Memory B cell (primary cell): ENCODE data around the gene NAXE.

ENCODE experiments used
- ATAC-seq: fragments of 150-1000 bp; cut with Tn5 transposase; 2 replicates; pipeline ENCODE4 v1.10.0; 2021; ENCODE audit warnings: low read depth, mild to moderate bottlenecking, moderate library complexity
- DNase-seq, 2 donors: peaks; one replicate each; pipeline ENCODE4 v3.0.0; 2022; ENCODE audit warnings: low spot score in 2 of 2
- H3K27ac Mint-ChIP-seq: one replicate; pipeline ENCODE4 v1.8.0; 2022; ENCODE audit warnings: mild to moderate bottlenecking, moderate library complexity, mixed read lengths
- H3K27me3 Mint-ChIP-seq: one replicate; pipeline ENCODE4 v1.8.0; 2022; ENCODE audit warnings: mixed read lengths
- H3K36me3 Mint-ChIP-seq: one replicate; pipeline ENCODE4 v1.8.0; 2022; ENCODE audit warnings: mild to moderate bottlenecking, mixed read lengths
- H3K4me1 Mint-ChIP-seq: one replicate; pipeline ENCODE4 v1.8.0; 2022; ENCODE audit warnings: mixed read lengths
- H3K4me3 Mint-ChIP-seq: one replicate; pipeline ENCODE4 v1.8.0; 2022; ENCODE audit warnings: mild to moderate bottlenecking, moderate library complexity, mixed read lengths
- H3K9me3 Mint-ChIP-seq: one replicate; pipeline ENCODE4 v1.8.0; 2022; ENCODE audit warnings: mixed read lengths

Gene NAXE

GRCh38 chr1:156554971-156555370, 36.6 kb upstream of the NAXE start:
- Mint-ChIP-seq H3K9me3 (no peaks in the 10 kb centered on the region), H3K36me3 (no peaks in the 10 kb centered on the region), H3K27me3 (no peaks in the 10 kb centered on the region), H3K27ac (no peak overlapping the region), H3K4me3 (no peak overlapping the region), H3K4me1 (peaks cover 20% of the 10 kb centered on the region)
- DNase-seq, result no peak
- ATAC-seq, result no peak

- Mint-ChIP-seq H3K27me3 (no peaks in the 10 kb centered on the region), H3K4me3 (no peak overlapping the region)
- DNase-seq, result no peak
Measured at GRCh38 chr1:156555715-156556114, 35.9 kb upstream of the NAXE start.

GRCh38 chr1:156556354-156556753, 35.2 kb upstream of the NAXE start:
- H3K27ac Mint-ChIP-seq, result no peak overlapping the region
- H3K4me3 Mint-ChIP-seq, result no peak overlapping the region
- peaks cover 16% of the 10 kb centered on the region for H3K4me1 Mint-ChIP-seq

More at GRCh38 chr1:156555715-156556114, 35.9 kb upstream of the NAXE start:
- Mint-ChIP-seq H3K27ac (no peak overlapping the region), H3K36me3 (no peaks in the 10 kb centered on the region), H3K9me3 (no peaks in the 10 kb centered on the region), H3K4me1 (peaks cover 20% of the 10 kb centered on the region)
- no peak for ATAC-seq

GRCh38 chr1:156559086-156559796, 32.3 kb upstream of the NAXE start:
- no peak for DNase-seq
- H3K4me3 Mint-ChIP-seq, result no peak overlapping the region
- H3K9me3 Mint-ChIP-seq, result no peaks in the 10 kb centered on the region
- no peak for ATAC-seq
- peaks cover 1% of the 10 kb centered on the region for H3K4me1 Mint-ChIP-seq
- no peaks in the 10 kb centered on the region for H3K27me3 Mint-ChIP-seq
- H3K36me3 Mint-ChIP-seq, result no peaks in the 10 kb centered on the region
- peak overlapping the region; percentile 40 for H3K27ac Mint-ChIP-seq

More at GRCh38 chr1:156556354-156556753, 35.2 kb upstream of the NAXE start:
- no peaks in the 10 kb centered on the region for H3K27me3 Mint-ChIP-seq
- no peak for DNase-seq
- H3K36me3 Mint-ChIP-seq, result no peaks in the 10 kb centered on the region
- no peaks in the 10 kb centered on the region for H3K9me3 Mint-ChIP-seq
- no peak for ATAC-seq

GRCh38 chr1:156559797-156560385, 31.7 kb upstream of the NAXE start:
- no peak overlapping the region for H3K27ac Mint-ChIP-seq
- no peaks in the 10 kb centered on the region for H3K36me3 Mint-ChIP-seq
- no peaks in the 10 kb centered on the region for H3K4me1 Mint-ChIP-seq
- ATAC-seq (no peak), DNase-seq (no peak)
- H3K4me3 Mint-ChIP-seq, result no peak overlapping the region
- H3K9me3 Mint-ChIP-seq, result no peaks in the 10 kb centered on the region
- no peaks in the 10 kb centered on the region for H3K27me3 Mint-ChIP-seq

- H3K27me3 Mint-ChIP-seq, result no peaks in the 10 kb centered on the region
- H3K9me3 Mint-ChIP-seq, result no peaks in the 10 kb centered on the region
- no peak for ATAC-seq
- DNase-seq, result no peak
- H3K4me3 Mint-ChIP-seq, result no peak overlapping the region
- H3K36me3 Mint-ChIP-seq, result no peaks in the 10 kb centered on the region
- H3K4me1 Mint-ChIP-seq, result peaks cover 3% of the 10 kb centered on the region
- H3K27ac Mint-ChIP-seq, result no peak overlapping the region
Measured at GRCh38 chr1:156560585-156561163, 30.9 kb upstream of the NAXE start.

- Mint-ChIP-seq H3K4me3 (no peak overlapping the region), H3K27ac (no peak overlapping the region), H3K27me3 (no peaks in the 10 kb centered on the region), H3K36me3 (no peaks in the 10 kb centered on the region), H3K4me1 (peaks cover 3% of the 10 kb centered on the region), H3K9me3 (no peaks in the 10 kb centered on the region)
- ATAC-seq (no peak), DNase-seq (no peak)
Measured at GRCh38 chr1:156565519-156565918, 26.1 kb upstream of the NAXE start.

GRCh38 chr1:156566436-156566835, 25.1 kb upstream of the NAXE start:
- Mint-ChIP-seq H3K4me1 (peaks cover 3% of the 10 kb centered on the region), H3K4me3 (no peak overlapping the region), H3K27me3 (peaks cover 2% of the 10 kb centered on the region), H3K9me3 (no peaks in the 10 kb centered on the region), H3K36me3 (no peaks in the 10 kb centered on the region), H3K27ac (no peak overlapping the region)
- no peak for DNase-seq
- ATAC-seq, result no peak

GRCh38 chr1:156571261-156571852, 20.2 kb upstream of the NAXE start:
- H3K36me3 Mint-ChIP-seq, result peaks cover 1% of the 10 kb centered on the region
- peaks cover 8% of the 10 kb centered on the region for H3K4me1 Mint-ChIP-seq
- no peak for DNase-seq
- no peak for ATAC-seq
- no peak overlapping the region for H3K4me3 Mint-ChIP-seq
- H3K9me3 Mint-ChIP-seq, result no peaks in the 10 kb centered on the region
- no peak overlapping the region for H3K27ac Mint-ChIP-seq
- peaks cover 13% of the 10 kb centered on the region for H3K27me3 Mint-ChIP-seq

GRCh38 chr1:156571919-156572662, 19.5 kb upstream of the NAXE start, which contains the start of gene IQGAP3:
Gene IQGAP3, minus strand, starts transcription at chr1:156572565. Its CDS starts 36 bp downstream, at chr1:156572529.
- H3K4me3 Mint-ChIP-seq, result peak within 1 kb of the TSS; percentile 86
- peaks cover 13% of the 10 kb centered on the region for H3K27me3 Mint-ChIP-seq
- peak; percentile 99 for ATAC-seq
- H3K27ac Mint-ChIP-seq, result peak within 1 kb of the TSS; percentile 40
- peak; percentile 72 for DNase-seq
- H3K9me3 Mint-ChIP-seq, result no peaks in the 10 kb centered on the region
- H3K4me1 Mint-ChIP-seq, result peaks cover 8% of the 10 kb centered on the region
- H3K36me3 Mint-ChIP-seq, result peaks cover 1% of the 10 kb centered on the region

GRCh38 chr1:156572663-156573018, 18.9 kb upstream of the NAXE start:
- Mint-ChIP-seq H3K4me3 (peak overlapping the region; percentile 86), H3K4me1 (peaks cover 8% of the 10 kb centered on the region), H3K36me3 (peaks cover 1% of the 10 kb centered on the region), H3K9me3 (no peaks in the 10 kb centered on the region), H3K27ac (peak overlapping the region; percentile 40), H3K27me3 (peaks cover 13% of the 10 kb centered on the region)
- no peak for ATAC-seq
- DNase-seq, result no peak

GRCh38 chr1:156574039-156574633, 17.4 kb upstream of the NAXE start:
- H3K9me3 Mint-ChIP-seq, result no peaks in the 10 kb centered on the region
- DNase-seq, result no peak
- H3K27me3 Mint-ChIP-seq, result peaks cover 14% of the 10 kb centered on the region
- H3K4me1 Mint-ChIP-seq, result peaks cover 8% of the 10 kb centered on the region
- ATAC-seq, result no peak
- no peak overlapping the region for H3K27ac Mint-ChIP-seq
- H3K36me3 Mint-ChIP-seq, result peaks cover 1% of the 10 kb centered on the region
- H3K4me3 Mint-ChIP-seq, result no peak overlapping the region

- peaks cover 9% of the 10 kb centered on the region for H3K27me3 Mint-ChIP-seq
- no peaks in the 10 kb centered on the region for H3K36me3 Mint-ChIP-seq
- no peak for ATAC-seq
- no peaks in the 10 kb centered on the region for H3K9me3 Mint-ChIP-seq
- peaks cover 17% of the 10 kb centered on the region for H3K4me1 Mint-ChIP-seq
- H3K27ac Mint-ChIP-seq, result no peak overlapping the region
- no peak for DNase-seq
- no peak overlapping the region for H3K4me3 Mint-ChIP-seq
Measured at GRCh38 chr1:156577550-156577949, 14.0 kb upstream of the NAXE start.
